Kidney tubule cell (primary cell): ENCODE measurements around the gene CHD8.
"Not testable (repeated sequence)": the region's sequence is repeated elsewhere in the genome, so short reads cannot be mapped to it uniquely, and the experiment has no call there.

Experiments used
- DNase-seq: peaks from one replicate; pipeline ENCODE4 v3.0.0-alpha.2; 2018; ENCODE audit warnings: low spot score

The CHD8 gene

GRCh38 chr14:21436567-21437062 is 19.3 kb downstream of the CHD8 start:
- DNase-seq, result no peak

- DNase-seq, result no peak
Observed at GRCh38 chr14:21431126-21431525, 24.8 kb downstream of the CHD8 start.

GRCh38 chr14:21428930-21429329 is 27.0 kb downstream of the CHD8 start:
- DNase-seq, result peak; percentile 11

- no peak for DNase-seq
Observed at GRCh38 chr14:21426692-21427091, 29.2 kb downstream of the CHD8 start.

GRCh38 chr14:21419528-21419927 is 36.4 kb downstream of the CHD8 start:
- no peak for DNase-seq

GRCh38 chr14:21415329-21415728 is 40.6 kb downstream of the CHD8 start:
- DNase-seq, result no peak

GRCh38 chr14:21414137-21414631 is 41.7 kb downstream of the CHD8 start:
- no peak for DNase-seq

- peak; percentile 39 for DNase-seq
Observed at GRCh38 chr14:21408147-21408546, 47.8 kb downstream of the CHD8 start.

GRCh38 chr14:21406213-21406612 is 49.7 kb downstream of the CHD8 start:
- DNase-seq, result no peak

- DNase-seq, result no peak
Observed at GRCh38 chr14:21405097-21405496, 50.8 kb downstream of the CHD8 start.

GRCh38 chr14:21399311-21399870 is 56.5 kb downstream of the CHD8 start:
- no peak for DNase-seq

GRCh38 chr14:21398901-21399300 is 57.0 kb downstream of the CHD8 start:
- DNase-seq, result no peak

- no peak for DNase-seq
Observed at GRCh38 chr14:21395450-21395849, 60.5 kb downstream of the CHD8 start.

- DNase-seq, result peak; percentile 35
Observed at GRCh38 chr14:21385188-21385904, 70.6 kb downstream of the CHD8 start.

- DNase-seq, result no peak
Observed at GRCh38 chr14:21384494-21384851, 71.5 kb downstream of the CHD8 start.

- peak; percentile 95 for DNase-seq
Observed at GRCh38 chr14:21383848-21384493, 72.0 kb downstream of the CHD8 start, which contains the start of gene SUPT16H. Gene SUPT16H, minus strand, starts transcription at chr14:21384019. Its CDS starts 92 bp downstream, at chr14:21383927.

- peak; percentile 67 for DNase-seq
Observed at GRCh38 chr14:21382886-21383847, 72.8 kb downstream of the CHD8 start.

GRCh38 chr14:21382095-21382494 is 73.8 kb downstream of the CHD8 start:
- no peak for DNase-seq

GRCh38 chr14:21379338-21379737 is 76.6 kb downstream of the CHD8 start:
- no peak for DNase-seq

- DNase-seq, result no peak
Observed at GRCh38 chr14:21373980-21374379, 81.9 kb downstream of the CHD8 start.

GRCh38 chr14:21372814-21373213 is 83.1 kb downstream of the CHD8 start:
- DNase-seq, result not testable (repeated sequence)
